Fibroblast of the aortic adventitia (primary cell): Measurements from ENCODE around the gene BNC1. TPM values are rescaled to one million over a fixed set of nuclear protein-coding genes. Genes with fewer than 3 reads are reported as not detected.
A peak's percentile ranks its signal among the peaks of the same experiment; 100 is the strongest.

ENCODE experiments used
- DNase-seq: peaks from one replicate; pipeline ENCODE4 v3.0.0-alpha.2; 2010; ENCODE audit warnings: low read depth
- H3K4me3 ChIP-seq: 2 replicates; pipeline ENCODE4 v1.5.1; 2011; ENCODE audit warnings: low read depth, mild to moderate bottlenecking, control low read depth, low read length, moderate library complexity
- CTCF ChIP-seq: IDR thresholded peaks from 2 replicates; pipeline ENCODE4 v1.5.1; 2011; ENCODE audit warnings: mild to moderate bottlenecking, low read length, control low read depth, inconsistent platforms; ENCODE audit not compliant: insufficient read depth
- total RNA-seq: library from RNA; depleted of rRNA; stranded (reverse); fragments of >200 nt; gene quantifications from 2 replicates; pipeline ENCODE4 v1.2.3, GENCODE V29; 2012; ENCODE audit warnings: low replicate concordance

BNC1 gene
- total RNA-seq, 1 donor: 0.27 TPM

GRCh38 chr15:83282776-83283137, 1.7 kb downstream of the BNC1 start:
- peak overlapping the region; percentile 25 for H3K4me3 ChIP-seq
- DNase-seq: no peak

GRCh38 chr15:83282141-83282540, 2.3 kb downstream of the BNC1 start:
- no peak overlapping the region for H3K4me3 ChIP-seq
- no peak for TF ChIP-seq CTCF
- DNase-seq: no peak

More at GRCh38 chr15:83282776-83283137, 1.7 kb downstream of the BNC1 start:
- no peak for TF ChIP-seq CTCF

GRCh38 chr15:83278191-83278590, 6.3 kb downstream of the BNC1 start:
- TF ChIP-seq CTCF: no peak
- no peak for DNase-seq
- no peak overlapping the region for H3K4me3 ChIP-seq

- no peak for TF ChIP-seq CTCF
Observed at GRCh38 chr15:83276661-83277060, 7.8 kb downstream of the BNC1 start.

GRCh38 chr15:83275412-83275811, 9.1 kb downstream of the BNC1 start:
- DNase-seq: no peak
- TF ChIP-seq CTCF: no peak

More at GRCh38 chr15:83276661-83277060, 7.8 kb downstream of the BNC1 start:
- no peak for DNase-seq
- H3K4me3 ChIP-seq: no peak overlapping the region

GRCh38 chr15:83270176-83270575, 14.3 kb downstream of the BNC1 start:
- TF ChIP-seq CTCF: no peak
- DNase-seq: no peak
- no peak overlapping the region for H3K4me3 ChIP-seq

More at GRCh38 chr15:83275412-83275811, 9.1 kb downstream of the BNC1 start:
- H3K4me3 ChIP-seq: no peak overlapping the region

GRCh38 chr15:83268147-83268546, 16.3 kb downstream of the BNC1 start:
- DNase-seq: no peak
- no peak overlapping the region for H3K4me3 ChIP-seq
- TF ChIP-seq CTCF: no peak
